Panc1 (cell line): ENCODE data around the gene CLIC6. TPM values are rescaled to one million over a fixed set of nuclear protein-coding genes. Genes with fewer than 3 reads are reported as not detected.

Experiments
- ATAC-seq: fragments of 200-7000 bp; cut with Tn5 transposase; 2 replicates; pipeline ENCODE4 v1.9.1; 2020; ENCODE audit warnings: mild to moderate bottlenecking, moderate library complexity
- BruUV-seq: library from RNA; stranded (reverse); fragments of 400-500 nt; replicated peaks from 2 replicates; lab custom pipeline; 2021; lab: Mats Ljungman, UMichigan
- CTCF ChIA-PET: fragments of 300-600 bp; sonication (Branson Sonifier 250); formaldehyde crosslinking; loops from one replicate; lab custom pipeline; 2022; ENCODE audit warnings: antibody characterized with exemption; lab: Charles Lee
- POLR2A ChIA-PET: fragments of 300-600 bp; sonication (Branson Sonifier 250); formaldehyde crosslinking; loops from one replicate; lab custom pipeline; 2022; ENCODE audit warnings: antibody characterized with exemption; lab: Charles Lee
- DNase-seq: peaks from one replicate; pipeline ENCODE4 v3.0.0-alpha.2; 2010; ENCODE audit warnings: low read depth, low spot score
- H3K27ac ChIP-seq: 2 replicates; pipeline ENCODE4 v1.5.1; 2011; ENCODE audit warnings: mild to moderate bottlenecking, low read length, inconsistent platforms
- H3K27me3 ChIP-seq: fragments of 200-500 bp; sonication (Bioruptor generic); 2 replicates; pipeline ENCODE4 v1.6.0; 2014; ENCODE audit warnings: low read length, inconsistent platforms; ENCODE audit not compliant: control insufficient read depth, insufficient read depth
- H3K36me3 ChIP-seq: fragments of 200-500 bp; sonication (Bioruptor generic); 2 replicates; pipeline ENCODE4 v1.5.1; 2014; ENCODE audit warnings: inconsistent platforms, mild to moderate bottlenecking, low read length, moderate library complexity; ENCODE audit not compliant: control insufficient read depth, insufficient read depth
- H3K4me1 ChIP-seq: 2 replicates; pipeline ENCODE4 v1.5.1; 2011; ENCODE audit warnings: inconsistent platforms, mild to moderate bottlenecking, low read length, moderate library complexity; ENCODE audit not compliant: control insufficient read depth, insufficient read depth
- H3K4me3 ChIP-seq, 2 experiments: 2 replicates each; pipeline ENCODE4 v1.5.1; 2011 to 2012; ENCODE audit warnings: low read depth in 2 of 2, low read length in 2 of 2, mild to moderate bottlenecking in 2 of 2, inconsistent platforms in 1 of 2, moderate library complexity in 1 of 2
- H3K9me3 ChIP-seq: fragments of 200-500 bp; sonication (Bioruptor generic); 2 replicates; pipeline ENCODE4 v1.5.1; 2014; ENCODE audit warnings: low read depth, mild to moderate bottlenecking, inconsistent platforms, low read length, moderate library complexity; ENCODE audit not compliant: control insufficient read depth, insufficient read depth
- CTCF ChIP-seq: fragments of 450-650 bp; IDR thresholded peaks from 2 replicates; pipeline ENCODE4 v1.5.1; 2017; ENCODE audit warnings: mild to moderate bottlenecking
- POLR2AphosphoS5 ChIP-seq: IDR thresholded peaks from 2 replicates; pipeline ENCODE4 v1.6.1; 2012; ENCODE audit warnings: mild to moderate bottlenecking, low read depth, low read length, moderate library complexity
- REST ChIP-seq, 2 experiments: IDR thresholded peaks; 2 replicates each; pipeline ENCODE4 v1.6.1; 2011 to 2012; ENCODE audit warnings: low read depth in 2 of 2, control low read depth in 1 of 2, low read length in 1 of 2, mild to moderate bottlenecking in 1 of 2, moderate library complexity in 1 of 2; ENCODE audit not compliant: insufficient read depth in 1 of 2
- SIN3A ChIP-seq: IDR thresholded peaks from 2 replicates; pipeline ENCODE4 v1.6.1; 2012; ENCODE audit warnings: low read depth, mild to moderate bottlenecking, low read length, moderate library complexity, borderline replicate concordance; ENCODE audit not compliant: insufficient read depth
- TCF7L2 ChIP-seq: IDR thresholded peaks from 2 replicates; pipeline ENCODE4 v1.6.1; 2011; ENCODE audit warnings: mild to moderate bottlenecking, low read depth, low read length, inconsistent platforms
- in situ Hi-C: cut with HindIII; loops from 2 replicates; pipeline ENCODE4 v1.10.0; 2016; ENCODE audit warnings: low sequenced_read_pairs, low pct_unique_long_range_greater_than_20kb
- intact Hi-C: fragments of 100-400 bp; cut with micrococcal nuclease; formaldehyde crosslinking; loops from one replicate; pipeline ENCODE4 v1.10.0; 2022; ENCODE audit not compliant: unreplicated experiment
- total RNA-seq: library from RNA; stranded (reverse); gene quantifications from one replicate; pipeline ENCODE4 v1.2.1, GENCODE V29; 2021; ENCODE audit not compliant: unreplicated experiment

Gene CLIC6
- total RNA-seq, 1 experiment from 2014 or later, result 0.05 TPM

DNA sequence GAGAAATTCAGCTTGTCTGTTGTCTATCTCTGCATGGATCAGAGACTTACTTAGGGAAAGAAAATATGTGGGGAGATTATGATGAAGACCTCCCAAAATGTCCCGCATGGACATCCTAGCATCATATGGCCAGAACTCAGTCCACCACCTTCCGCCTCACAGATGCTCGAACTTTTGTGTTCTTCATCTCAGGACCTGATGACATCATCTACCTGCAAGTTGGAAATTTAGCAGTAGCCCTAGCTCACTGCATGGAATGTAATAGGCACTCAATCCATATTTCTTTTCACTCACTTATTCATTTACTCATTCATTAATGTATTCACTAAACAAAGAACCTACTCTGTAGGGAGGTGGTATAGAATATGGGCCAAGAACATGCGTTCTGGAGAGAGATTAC is 96.8 kb downstream of the CLIC6 start:
- intact Hi-C loops, result no loop called here
- Histone ChIP-seq H3K27me3 (no peaks in the 10 kb centered on the region), H3K4me1 (no peaks in the 10 kb centered on the region), H3K9me3 (no peaks in the 10 kb centered on the region), H3K27ac (no peak overlapping the region), H3K36me3 (no peaks in the 10 kb centered on the region), H3K4me3 (no peak overlapping the region)
- POLR2A ChIA-PET, result no interaction called here
- TF ChIP-seq POLR2AphosphoS5, result no peak
- no peak for TF ChIP-seq SIN3A
- no peak for TF ChIP-seq REST (IDR thresholded peaks at IDR 0.05; ENCODE audit: insufficient read depth in 1 of 2, low read depth in 2 of 2, low read length in 1 of 2)
- TF ChIP-seq TCF7L2, result no peak
- ATAC-seq (no peak), DNase-seq (no peak)
- CTCF ChIA-PET, result interaction anchor here (1.1 kb wide), 1 partner anchor 20 kb away, joined by 3 read pairs; no protein-coding TSS in a partner anchor
- BruUV-seq, result no TSS peak
- in situ Hi-C loops, result no loop called here

DNA sequence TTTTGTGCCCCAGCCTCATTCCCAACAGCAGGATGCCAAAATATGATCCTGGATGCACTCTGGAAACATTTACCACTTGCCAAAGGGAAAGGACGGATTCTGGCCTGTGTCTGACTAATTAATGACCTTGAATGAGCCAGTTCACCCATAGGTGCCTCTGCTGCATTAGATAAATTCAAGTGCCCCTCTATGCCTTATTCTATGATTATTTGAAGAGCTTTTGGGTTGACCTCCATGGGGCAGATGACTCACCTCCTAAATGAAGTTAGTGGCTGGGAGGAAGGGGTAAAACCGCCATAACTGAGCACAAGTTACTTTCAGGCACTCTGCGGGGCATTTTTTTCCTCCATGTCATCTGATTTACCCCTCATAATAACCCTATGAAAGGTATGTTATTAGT is 98.1 kb downstream of the CLIC6 start:
- ATAC-seq (no peak), DNase-seq (no peak)
- CTCF ChIA-PET, result no interaction called here
- no peaks in the 10 kb centered on the region for H3K4me1 ChIP-seq
- POLR2A ChIA-PET, result no interaction called here
- H3K27ac ChIP-seq, result no peak overlapping the region
- H3K4me3 ChIP-seq, result no peak overlapping the region
- intact Hi-C loops, result no loop called here
- no peaks in the 10 kb centered on the region for H3K36me3 ChIP-seq
- H3K9me3 ChIP-seq, result no peaks in the 10 kb centered on the region
- no peaks in the 10 kb centered on the region for H3K27me3 ChIP-seq
- no peak for TF ChIP-seq POLR2AphosphoS5
- no peak for TF ChIP-seq REST (IDR thresholded peaks at IDR 0.05; ENCODE audit: insufficient read depth in 1 of 2, low read depth in 2 of 2, low read length in 1 of 2)
- no peak for TF ChIP-seq TCF7L2
- no peak for TF ChIP-seq SIN3A
- TF ChIP-seq CTCF, result no peak
- in situ Hi-C loops, result no loop called here
- no TSS peak for BruUV-seq

Other genes with a start within 250 kb of the CLIC6 start
- gene SMIM34, start 245.0 kb upstream of the CLIC6 start, total RNA-seq, result not detected
- not detected for gene KCNE1, start 156.8 kb upstream of the CLIC6 start, total RNA-seq
- 13.5 TPM for gene RCAN1, start 53.9 kb upstream of the CLIC6 start, total RNA-seq